Lower lobe of right lung (tissue), 2 donors: ENCODE results near the gene BAK1. TPM values are rescaled to one million over a fixed set of nuclear protein-coding genes. Genes with fewer than 3 reads are reported as not detected.
"Not testable (repeated sequence)": the region's sequence is repeated elsewhere in the genome, so short reads cannot be mapped to it uniquely, and the experiment has no call there.

ENCODE experiments used
- ATAC-seq, 2 donors: fragments of 200-7000 bp; cut with Tn5 transposase; one replicate each; pipeline ENCODE4 v1.9.1; 2020 to 2022; ENCODE audit warnings: mild to moderate bottlenecking in 2 of 2, moderate library complexity in 2 of 2
- DNase-seq: peaks from one replicate; pipeline ENCODE4 v3.0.0-alpha.2; 2020
- H3K27ac ChIP-seq: fragments of 200-600 bp; one replicate; pipeline ENCODE4 v1.8.0; 2022
- H3K27me3 ChIP-seq: fragments of 200-600 bp; one replicate; pipeline ENCODE4 v1.8.0; 2022; ENCODE audit warnings: low read depth
- H3K36me3 ChIP-seq: fragments of 200-600 bp; one replicate; pipeline ENCODE4 v1.8.0; 2022; ENCODE audit warnings: mild to moderate bottlenecking
- H3K4me1 ChIP-seq: fragments of 200-600 bp; one replicate; pipeline ENCODE4 v1.8.0; 2022
- H3K4me3 ChIP-seq: fragments of 200-600 bp; one replicate; pipeline ENCODE4 v1.8.0; 2022; ENCODE audit warnings: mild to moderate bottlenecking
- H3K9me3 ChIP-seq: fragments of 200-600 bp; one replicate; pipeline ENCODE4 v1.8.0; 2022
- CTCF ChIP-seq: fragments of 200-600 bp; IDR thresholded peaks from one replicate; pipeline ENCODE4 v1.8.0; 2022; ENCODE audit warnings: antibody characterized with exemption, mild to moderate bottlenecking
- intact Hi-C: fragments of 100-400 bp; cut with DNase I; formaldehyde crosslinking; loops from one replicate; pipeline ENCODE4 v1.11.0; 2022
- total RNA-seq: library from RNA; stranded (reverse); fragmentation: NEBNext Ultra II Directional; extraction: Animal tissue kit (Norgen Biotek cat#: 25700); gene quantifications from one replicate; pipeline ENCODE4 v1.2.1, GENCODE V29; 2021
- donor health status: DM: no; HTN: yes; CAD: no; lungs with severe emphysema.

BAK1 gene
- total RNA-seq, 1 donor from 2014 or later = 22.3 TPM

GRCh38 chr6:33566182-33567084, 13.6 kb downstream of the BAK1 start:
- intact Hi-C loops = no loop called here
- no peak for TF ChIP-seq CTCF
- ATAC-seq = no peak

GRCh38 chr6:33558801-33559200, 21.3 kb downstream of the BAK1 start:
- DNase-seq = no peak
- intact Hi-C loops = no loop called here
- Histone ChIP-seq H3K9me3 (no peaks in the 10 kb centered on the region), H3K27me3 (no peaks in the 10 kb centered on the region), H3K4me3 (no peak overlapping the region), H3K27ac (no peak overlapping the region), H3K36me3 (no peaks in the 10 kb centered on the region), H3K4me1 (no peaks in the 10 kb centered on the region)
- no peak for TF ChIP-seq CTCF
- no peak for ATAC-seq

More at GRCh38 chr6:33566182-33567084, 13.6 kb downstream of the BAK1 start:
- Histone ChIP-seq H3K36me3 (no peaks in the 10 kb centered on the region), H3K4me3 (no peak overlapping the region), H3K27me3 (no peaks in the 10 kb centered on the region), H3K4me1 (no peaks in the 10 kb centered on the region), H3K9me3 (no peaks in the 10 kb centered on the region), H3K27ac (no peak overlapping the region)
- DNase-seq = no peak

GRCh38 chr6:33557376-33557775, 22.7 kb downstream of the BAK1 start:
- no peak for ATAC-seq

GRCh38 chr6:33552883-33553282, 27.2 kb downstream of the BAK1 start:
- intact Hi-C loops, ATAC-seq, H3K36me3 ChIP-seq, DNase-seq, H3K4me1 ChIP-seq, H3K4me3 ChIP-seq, H3K27ac ChIP-seq, H3K27me3 ChIP-seq, H3K9me3 ChIP-seq: not testable (repeated sequence)

More at GRCh38 chr6:33557376-33557775, 22.7 kb downstream of the BAK1 start:
- H3K27ac ChIP-seq = no peak overlapping the region
- no peak for DNase-seq
- no peaks in the 10 kb centered on the region for H3K4me1 ChIP-seq
- intact Hi-C loops = no loop called here
- no peaks in the 10 kb centered on the region for H3K9me3 ChIP-seq
- H3K27me3 ChIP-seq = no peaks in the 10 kb centered on the region
- no peaks in the 10 kb centered on the region for H3K36me3 ChIP-seq
- TF ChIP-seq CTCF = no peak
- H3K4me3 ChIP-seq = no peak overlapping the region

GRCh38 chr6:33552252-33552651, 27.8 kb downstream of the BAK1 start:
- H3K27me3 ChIP-seq = no peaks in the 10 kb centered on the region
- H3K9me3 ChIP-seq = no peaks in the 10 kb centered on the region
- DNase-seq (no peak), ATAC-seq (no peak)
- H3K36me3 ChIP-seq = no peaks in the 10 kb centered on the region
- H3K27ac ChIP-seq = no peak overlapping the region
- H3K4me3 ChIP-seq = no peak overlapping the region
- intact Hi-C loops = no loop called here
- no peak for TF ChIP-seq CTCF
- H3K4me1 ChIP-seq = no peaks in the 10 kb centered on the region

- no peaks in the 10 kb centered on the region for H3K36me3 ChIP-seq
- no peaks in the 10 kb centered on the region for H3K4me1 ChIP-seq
- H3K27ac ChIP-seq = no peak overlapping the region
- H3K9me3 ChIP-seq = no peaks in the 10 kb centered on the region
- DNase-seq (no peak), ATAC-seq (no peak)
- H3K4me3 ChIP-seq = no peak overlapping the region
- H3K27me3 ChIP-seq = no peaks in the 10 kb centered on the region
- intact Hi-C loops = no loop called here
- TF ChIP-seq CTCF = no peak
These were observed 28.5 kb downstream of the BAK1 start for GRCh38 chr6:33551538-33551937.
